GM18907 (cell line): ENCODE measurements around the gene TCTN2.

ENCODE experiments used
- ATAC-seq: cut with Tn5 transposase; IDR thresholded peaks from one replicate; pipeline ENCODE4 v1.9.1; 2021; ENCODE audit warnings: mild to moderate bottlenecking, moderate library complexity; ENCODE audit not compliant: unreplicated experiment

The TCTN2 gene

GRCh38 chr12:123733229-123733628 lies 62.3 kb downstream of the TCTN2 start:
- no peak for ATAC-seq

DNA sequence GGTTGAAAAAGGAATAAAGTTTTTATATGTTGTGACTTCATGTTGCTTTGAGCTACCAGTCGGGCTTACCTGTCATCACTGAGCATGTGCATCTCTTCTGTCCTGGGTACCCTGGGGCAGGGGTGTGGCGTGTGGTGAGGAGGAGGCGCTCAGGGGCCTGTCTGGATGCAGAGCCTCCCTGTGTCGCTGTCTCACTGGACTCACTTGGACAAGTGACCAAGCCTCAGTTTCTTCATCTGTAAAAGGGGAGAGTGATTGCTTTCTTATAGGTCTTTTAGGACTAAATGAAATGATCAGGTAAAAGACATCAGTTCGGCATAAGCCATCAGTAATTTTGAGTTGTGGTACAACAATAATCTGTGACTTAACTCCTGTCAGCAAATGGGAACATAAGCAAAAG lies 63.4 kb downstream of the TCTN2 start:
- no peak for ATAC-seq

DNA sequence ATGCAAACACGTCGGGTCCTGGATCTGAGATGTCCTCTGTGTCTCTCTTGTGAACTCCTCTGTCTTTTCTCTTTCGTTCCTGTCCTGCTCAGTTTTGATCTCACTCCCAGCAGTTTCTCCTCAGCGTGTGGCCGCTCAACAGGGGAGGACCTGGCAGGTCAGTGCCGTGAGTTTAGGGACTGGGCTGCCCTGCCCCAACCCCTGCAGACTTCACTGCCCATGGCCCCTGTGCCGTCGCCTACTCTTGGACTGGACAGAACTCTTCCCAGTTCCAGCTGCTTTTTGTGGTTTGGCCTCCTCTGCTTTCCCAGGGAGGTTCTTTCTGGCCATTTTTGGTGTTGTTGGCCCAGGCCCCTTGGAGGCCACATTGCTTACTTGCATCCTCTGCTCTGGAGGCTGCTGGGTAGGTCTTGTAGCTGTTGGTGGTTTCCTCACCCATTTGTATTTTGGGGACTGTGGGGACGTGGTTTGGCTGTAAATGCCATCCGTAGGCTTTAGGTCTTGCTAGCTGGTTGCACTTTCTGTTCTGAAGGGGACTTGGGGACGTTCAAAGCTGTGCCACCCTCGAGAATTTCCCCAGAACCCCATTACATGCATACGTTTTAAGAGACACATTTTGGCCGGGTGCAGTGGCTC lies 71.1 kb downstream of the TCTN2 start:
- no peak for ATAC-seq

DNA sequence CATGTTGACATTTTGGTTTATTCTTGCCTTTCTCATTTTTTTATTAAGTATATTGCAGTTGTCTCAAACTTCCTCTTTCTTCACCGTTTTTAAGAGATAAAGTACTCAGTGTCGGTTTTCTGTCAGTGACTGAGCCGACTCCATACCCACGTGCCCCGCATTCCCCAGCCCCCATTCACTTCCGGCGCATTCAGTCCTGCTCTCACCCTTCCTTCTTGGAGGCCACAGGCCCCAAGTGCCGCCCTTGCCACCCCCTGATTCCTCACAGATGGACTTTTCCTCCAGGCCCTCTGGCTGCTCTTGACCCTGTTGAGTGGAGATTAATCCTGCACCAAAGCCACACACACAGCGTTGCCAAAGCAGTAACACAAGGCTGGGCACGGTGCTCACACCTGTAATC lies 72.1 kb downstream of the TCTN2 start:
- ATAC-seq = no peak

- ATAC-seq = no peak
Measured at GRCh38 chr12:123744836-123745235, 73.9 kb downstream of the TCTN2 start.

DNA sequence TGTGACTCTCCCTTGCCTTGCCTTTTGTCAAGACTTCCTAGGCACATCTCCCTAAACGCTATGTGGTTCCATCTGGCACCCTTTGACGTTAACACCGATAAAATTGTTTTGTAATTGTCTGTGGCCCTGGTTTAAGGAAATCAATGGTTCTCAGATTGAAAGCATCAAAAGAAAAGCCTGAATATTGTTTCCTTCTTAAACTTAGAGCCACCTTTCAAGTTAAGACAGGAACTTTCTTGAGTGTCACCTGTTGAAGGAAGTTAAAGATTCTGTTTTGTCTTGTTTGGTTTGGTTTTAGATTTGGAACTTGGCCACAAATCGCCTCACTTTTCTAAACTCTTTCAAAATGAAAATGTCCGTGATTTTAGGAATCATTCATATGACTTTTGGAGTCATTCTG lies 76.4 kb downstream of the TCTN2 start:
- ATAC-seq = no peak

DNA sequence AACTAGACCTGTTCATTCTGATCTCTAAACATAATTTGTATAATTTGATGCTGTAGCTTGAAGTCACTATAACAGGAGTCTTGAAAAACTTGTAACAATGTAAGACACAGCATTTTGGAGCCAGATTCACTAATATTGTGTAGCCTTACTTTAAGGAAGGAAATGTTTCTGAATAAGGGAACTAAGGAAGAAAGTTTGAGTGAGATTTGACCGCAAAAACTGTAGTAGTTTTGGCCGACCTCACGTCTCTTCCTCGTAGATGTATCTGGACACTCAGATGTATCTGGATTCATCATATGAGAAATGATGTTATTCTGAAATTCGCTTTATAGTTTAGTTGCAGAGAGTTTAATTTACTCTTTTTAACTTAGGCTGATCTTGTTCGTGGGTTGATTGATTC lies 77.2 kb downstream of the TCTN2 start:
- ATAC-seq = no peak

GRCh38 chr12:123748661-123749060 lies 77.7 kb downstream of the TCTN2 start:
- ATAC-seq = no peak

- no peak for ATAC-seq
Measured at GRCh38 chr12:123749355-123749754, 78.4 kb downstream of the TCTN2 start.

- ATAC-seq = no peak
Measured at GRCh38 chr12:123750159-123750656, 79.3 kb downstream of the TCTN2 start.

- ATAC-seq = no peak
Measured at GRCh38 chr12:123752046-123752445, 81.1 kb downstream of the TCTN2 start.

DNA sequence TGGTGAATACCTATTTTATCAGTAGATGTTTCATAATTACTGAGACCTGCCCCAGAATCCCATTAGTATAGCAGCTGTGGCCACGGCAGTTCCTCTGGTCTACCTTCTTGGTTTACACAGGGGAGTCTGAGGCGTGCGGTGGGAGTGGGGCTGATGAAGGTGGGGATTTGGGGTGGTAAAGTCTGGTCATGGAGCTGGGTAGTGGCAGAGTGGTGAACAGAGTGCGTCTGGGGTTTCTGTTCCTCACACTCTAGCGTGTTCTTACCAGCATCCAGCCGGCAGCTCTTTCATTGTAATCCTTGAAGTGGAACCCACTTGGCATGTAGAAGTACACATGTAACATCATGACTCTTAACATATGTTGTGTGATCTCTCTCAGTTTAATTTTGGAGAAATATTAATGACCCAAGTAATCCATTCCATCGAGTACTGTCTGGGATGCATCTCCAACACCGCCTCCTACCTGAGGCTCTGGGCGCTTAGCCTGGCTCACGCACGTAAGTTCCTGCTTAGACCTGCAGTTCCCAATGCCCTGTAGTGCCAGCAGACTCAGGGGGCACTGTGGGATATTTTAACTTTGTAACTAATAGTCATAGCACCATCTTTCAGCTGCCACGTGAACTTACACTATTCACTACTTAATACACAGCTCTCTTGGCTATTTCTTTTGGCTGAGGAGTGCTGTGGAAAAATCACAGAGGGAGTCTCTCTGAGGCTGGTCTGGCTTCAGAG lies 83.3 kb downstream of the TCTN2 start:
- ATAC-seq = no peak

DNA sequence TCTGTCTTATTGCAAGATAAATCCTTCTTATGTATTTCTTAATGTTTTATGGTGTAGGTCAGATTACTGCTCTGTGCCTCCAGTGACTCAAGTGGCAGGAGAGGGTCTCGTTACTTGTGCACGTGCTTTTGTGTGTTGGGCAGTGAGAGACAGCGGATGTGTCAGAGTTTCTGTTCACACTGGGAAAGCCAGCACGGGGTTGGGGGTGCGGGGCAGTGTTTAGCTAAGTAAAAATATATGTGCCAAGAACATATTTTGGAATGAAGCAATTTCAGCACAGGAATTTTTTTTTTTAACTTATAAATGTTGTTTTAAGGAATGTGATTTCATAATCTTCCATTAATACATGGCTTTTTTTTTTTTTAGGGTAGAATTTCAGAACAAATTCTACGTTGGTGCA lies 86.6 kb downstream of the TCTN2 start:
- no peak for ATAC-seq
